WTC11 (cell line): Measurements from ENCODE around the gene KLRB1.

Experiments used
- NFE2L1 ChIP-seq: sonication (generic); formaldehyde crosslinking; IDR thresholded peaks from 2 replicates; pipeline ENCODE4 v1.8.1; 2023; ENCODE audit warnings: missing genetic modification reagents
- SMAD4 ChIP-seq: sonication (generic); formaldehyde crosslinking; IDR thresholded peaks from 2 replicates; pipeline ENCODE4 v1.8.0; 2022; ENCODE audit warnings: mild to moderate bottlenecking, missing genetic modification reagents
- TEAD1 ChIP-seq: sonication (generic); formaldehyde crosslinking; IDR thresholded peaks from 2 replicates; pipeline ENCODE4 v1.8.0; 2022; ENCODE audit warnings: mild to moderate bottlenecking, missing genetic modification reagents
- TEAD4 ChIP-seq: sonication (generic); formaldehyde crosslinking; IDR thresholded peaks from 2 replicates; pipeline ENCODE4 v1.8.0; 2022; ENCODE audit warnings: mild to moderate bottlenecking, missing genetic modification reagents
- TF ChIP-seq, protein P1 (sequence below): sonication (generic); formaldehyde crosslinking; IDR thresholded peaks from 2 replicates; pipeline ENCODE4 v1.8.0; 2022; ENCODE audit warnings: mild to moderate bottlenecking, missing genetic modification reagents
- TF ChIP-seq, protein P2 (sequence below): fragments of 200-600 bp; IDR thresholded peaks from 2 replicates; pipeline ENCODE4 v1.8.0; 2022; ENCODE audit warnings: antibody characterized with exemption
- TF ChIP-seq, protein P3 (sequence below): sonication (generic); formaldehyde crosslinking; IDR thresholded peaks from 2 replicates; pipeline ENCODE4 v1.8.0; 2023; ENCODE audit warnings: missing genetic modification reagents
- TF ChIP-seq, protein P4 (sequence below): sonication (generic); formaldehyde crosslinking; IDR thresholded peaks from 2 replicates; pipeline ENCODE4 v1.8.1; 2023; ENCODE audit warnings: mild to moderate bottlenecking, missing genetic modification reagents, moderate library complexity

DNA sequence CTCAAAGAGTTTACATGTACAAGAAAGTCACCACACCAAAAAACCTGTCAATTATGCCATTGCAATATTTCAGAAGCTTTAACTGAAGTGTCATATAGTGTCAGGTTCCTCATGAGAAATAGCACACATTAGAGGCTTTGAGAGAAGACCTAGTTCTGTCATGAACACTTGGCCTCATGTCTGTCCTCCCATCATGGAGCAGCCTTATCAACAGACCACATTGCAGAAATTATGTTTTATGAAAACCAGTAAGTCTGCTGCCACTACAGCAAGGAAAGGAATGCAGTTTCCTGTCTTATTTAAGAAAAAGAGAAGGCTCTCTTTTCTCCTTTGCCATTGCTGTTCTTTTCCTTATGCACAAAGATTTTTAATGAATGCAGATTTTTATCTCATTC is 35.5 kb upstream of the KLRB1 start:
- TF ChIP-seq, protein P1, sequence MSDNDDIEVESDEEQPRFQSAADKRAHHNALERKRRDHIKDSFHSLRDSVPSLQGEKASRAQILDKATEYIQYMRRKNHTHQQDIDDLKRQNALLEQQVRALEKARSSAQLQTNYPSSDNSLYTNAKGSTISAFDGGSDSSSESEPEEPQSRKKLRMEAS = no peak
- no peak for TF ChIP-seq TEAD1 (CRISPR knock-in tag)
- TF ChIP-seq, protein P2, sequence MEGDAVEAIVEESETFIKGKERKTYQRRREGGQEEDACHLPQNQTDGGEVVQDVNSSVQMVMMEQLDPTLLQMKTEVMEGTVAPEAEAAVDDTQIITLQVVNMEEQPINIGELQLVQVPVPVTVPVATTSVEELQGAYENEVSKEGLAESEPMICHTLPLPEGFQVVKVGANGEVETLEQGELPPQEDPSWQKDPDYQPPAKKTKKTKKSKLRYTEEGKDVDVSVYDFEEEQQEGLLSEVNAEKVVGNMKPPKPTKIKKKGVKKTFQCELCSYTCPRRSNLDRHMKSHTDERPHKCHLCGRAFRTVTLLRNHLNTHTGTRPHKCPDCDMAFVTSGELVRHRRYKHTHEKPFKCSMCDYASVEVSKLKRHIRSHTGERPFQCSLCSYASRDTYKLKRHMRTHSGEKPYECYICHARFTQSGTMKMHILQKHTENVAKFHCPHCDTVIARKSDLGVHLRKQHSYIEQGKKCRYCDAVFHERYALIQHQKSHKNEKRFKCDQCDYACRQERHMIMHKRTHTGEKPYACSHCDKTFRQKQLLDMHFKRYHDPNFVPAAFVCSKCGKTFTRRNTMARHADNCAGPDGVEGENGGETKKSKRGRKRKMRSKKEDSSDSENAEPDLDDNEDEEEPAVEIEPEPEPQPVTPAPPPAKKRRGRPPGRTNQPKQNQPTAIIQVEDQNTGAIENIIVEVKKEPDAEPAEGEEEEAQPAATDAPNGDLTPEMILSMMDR = no peak
- TF ChIP-seq, protein P3, sequence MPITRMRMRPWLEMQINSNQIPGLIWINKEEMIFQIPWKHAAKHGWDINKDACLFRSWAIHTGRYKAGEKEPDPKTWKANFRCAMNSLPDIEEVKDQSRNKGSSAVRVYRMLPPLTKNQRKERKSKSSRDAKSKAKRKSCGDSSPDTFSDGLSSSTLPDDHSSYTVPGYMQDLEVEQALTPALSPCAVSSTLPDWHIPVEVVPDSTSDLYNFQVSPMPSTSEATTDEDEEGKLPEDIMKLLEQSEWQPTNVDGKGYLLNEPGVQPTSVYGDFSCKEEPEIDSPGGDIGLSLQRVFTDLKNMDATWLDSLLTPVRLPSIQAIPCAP = no peak
- TF ChIP-seq SMAD4 = no peak
- TF ChIP-seq TEAD4 (CRISPR knock-in tag) = no peak
- TF ChIP-seq, protein P4, sequence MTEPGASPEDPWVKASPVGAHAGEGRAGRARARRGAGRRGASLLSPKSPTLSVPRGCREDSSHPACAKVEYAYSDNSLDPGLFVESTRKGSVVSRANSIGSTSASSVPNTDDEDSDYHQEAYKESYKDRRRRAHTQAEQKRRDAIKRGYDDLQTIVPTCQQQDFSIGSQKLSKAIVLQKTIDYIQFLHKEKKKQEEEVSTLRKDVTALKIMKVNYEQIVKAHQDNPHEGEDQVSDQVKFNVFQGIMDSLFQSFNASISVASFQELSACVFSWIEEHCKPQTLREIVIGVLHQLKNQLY (CRISPR knock-in tag) = no peak
- TF ChIP-seq NFE2L1 (CRISPR knock-in tag) = no peak
